ENCODE measurements around the gene SNX9.
A peak's percentile ranks its signal among the peaks of the same experiment; 100 is the strongest.

The SNX9 gene

DNA sequence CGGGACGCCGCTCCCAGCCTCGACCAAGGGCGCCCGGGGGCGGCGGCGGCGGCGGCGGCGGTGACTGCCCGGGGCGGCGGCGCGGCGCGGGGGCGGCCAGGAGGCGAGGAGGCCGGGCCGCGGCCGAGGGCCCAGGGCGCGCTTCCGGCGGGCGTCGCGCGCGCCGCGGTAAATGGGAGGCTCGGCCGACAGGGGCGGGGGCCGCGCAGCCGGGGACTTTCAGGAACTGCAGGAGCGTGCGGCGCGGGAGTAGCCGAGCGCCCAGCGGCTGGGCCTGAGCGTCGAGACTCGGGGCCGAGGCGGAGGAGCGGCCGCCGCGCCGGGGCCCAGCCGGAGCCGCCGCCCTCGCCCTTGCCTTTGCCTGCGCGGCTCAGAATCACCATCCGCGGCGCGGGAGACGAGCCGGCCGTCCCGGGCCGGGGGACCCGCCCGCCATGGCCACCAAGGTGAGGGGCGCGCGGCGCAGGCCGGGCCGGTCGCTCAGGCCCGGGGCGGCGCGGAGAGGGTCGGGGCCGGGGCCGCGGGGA is at the start of gene SNX9:
TSS of gene SNX9 (plus strand) at position 246 of the 527 bp plus-strand sequence. CDS start at position 435, 189 bp downstream.
- Histone ChIP-seq H3K4me2 (ENCODE audit: low read length) (peak within 1 kb of the TSS; percentile 78), H3K79me2 (ENCODE audit: low read length) (no peaks in the 10 kb centered on the region), H3K4me1 (ENCODE audit: low read length) (peaks cover 6% of the 10 kb centered on the region), H3K9ac (ENCODE audit: low read length) (peak within 1 kb of the TSS; percentile 79), H3K4me3 (ENCODE audit: low read length) (peak within 1 kb of the TSS; percentile 86), H3K36me3 (replicated peaks; ENCODE audit: low read depth, low read length) (no peaks in the 10 kb centered on the region), H3K9me3 (ENCODE audit: insufficient read depth, low read length) (no peaks in the 10 kb centered on the region), H3K27ac (ENCODE audit: low read length) (no peak within 1 kb of the TSS), H2AFZ (ENCODE audit: low read depth, low read length) (peak within 1 kb of the TSS; percentile 23; the same call in 1 of the 2 replicates), H3K27me3 (ENCODE audit: low read depth, low read length) (peaks cover 36% of the 10 kb centered on the region), H4K20me1 (ENCODE audit: insufficient read depth, low read length) (no peaks in the 10 kb centered on the region)
- TF ChIP-seq EZH2phosphoT487 (IDR thresholded peaks at IDR 0.05; ENCODE audit: low read depth): no peak

DNA sequence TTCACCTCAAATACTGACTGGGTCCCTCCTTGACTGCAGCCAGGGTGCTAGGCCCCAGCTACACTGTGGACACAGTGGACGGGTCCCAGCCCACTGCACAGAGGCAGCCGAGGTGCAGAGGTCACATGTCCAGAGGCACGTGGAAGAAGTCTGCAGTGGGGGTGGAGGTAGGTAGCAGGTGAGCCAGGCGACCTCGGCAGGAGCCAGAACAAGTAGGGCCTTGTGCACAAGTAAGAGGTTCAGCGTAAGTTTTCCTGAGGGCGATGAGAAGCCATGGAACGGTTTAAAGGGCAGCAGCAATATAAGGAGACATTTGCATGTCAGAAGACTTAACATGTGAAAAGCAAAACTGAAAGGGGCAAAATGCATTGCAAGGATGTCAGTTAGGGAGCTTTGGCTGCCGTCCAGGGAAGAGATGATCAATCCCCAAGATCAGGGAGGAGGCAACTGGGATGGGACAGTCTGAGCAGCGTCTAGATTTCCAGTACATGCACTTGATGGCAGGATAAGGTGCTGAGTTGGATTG is 49.7 kb upstream of the SNX9 start:
- Histone ChIP-seq H3K79me2 (ENCODE audit: low read length) (no peaks in the 10 kb centered on the region), H3K4me1 (ENCODE audit: low read length) (peaks cover 19% of the 10 kb centered on the region), H3K9ac (ENCODE audit: low read length) (no peak overlapping the region), H3K27ac (ENCODE audit: low read length) (no peak overlapping the region), H3K4me2 (ENCODE audit: low read length) (no peak overlapping the region), H2AFZ (ENCODE audit: low read depth, low read length) (no peak overlapping the region), H3K4me3 (ENCODE audit: low read length) (no peak overlapping the region), H3K36me3 (replicated peaks; ENCODE audit: low read depth, low read length) (no peaks in the 10 kb centered on the region), H4K20me1 (ENCODE audit: insufficient read depth, low read length) (no peaks in the 10 kb centered on the region; the same call in 1 of the 2 replicates), H3K9me3 (ENCODE audit: insufficient read depth, low read length) (no peaks in the 10 kb centered on the region), H3K27me3 (ENCODE audit: low read depth, low read length) (peaks cover 38% of the 10 kb centered on the region)
- no peak for TF ChIP-seq EZH2phosphoT487 (IDR thresholded peaks at IDR 0.05; ENCODE audit: low read depth)
- TF ChIP-seq, protein P1, sequence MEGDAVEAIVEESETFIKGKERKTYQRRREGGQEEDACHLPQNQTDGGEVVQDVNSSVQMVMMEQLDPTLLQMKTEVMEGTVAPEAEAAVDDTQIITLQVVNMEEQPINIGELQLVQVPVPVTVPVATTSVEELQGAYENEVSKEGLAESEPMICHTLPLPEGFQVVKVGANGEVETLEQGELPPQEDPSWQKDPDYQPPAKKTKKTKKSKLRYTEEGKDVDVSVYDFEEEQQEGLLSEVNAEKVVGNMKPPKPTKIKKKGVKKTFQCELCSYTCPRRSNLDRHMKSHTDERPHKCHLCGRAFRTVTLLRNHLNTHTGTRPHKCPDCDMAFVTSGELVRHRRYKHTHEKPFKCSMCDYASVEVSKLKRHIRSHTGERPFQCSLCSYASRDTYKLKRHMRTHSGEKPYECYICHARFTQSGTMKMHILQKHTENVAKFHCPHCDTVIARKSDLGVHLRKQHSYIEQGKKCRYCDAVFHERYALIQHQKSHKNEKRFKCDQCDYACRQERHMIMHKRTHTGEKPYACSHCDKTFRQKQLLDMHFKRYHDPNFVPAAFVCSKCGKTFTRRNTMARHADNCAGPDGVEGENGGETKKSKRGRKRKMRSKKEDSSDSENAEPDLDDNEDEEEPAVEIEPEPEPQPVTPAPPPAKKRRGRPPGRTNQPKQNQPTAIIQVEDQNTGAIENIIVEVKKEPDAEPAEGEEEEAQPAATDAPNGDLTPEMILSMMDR (IDR thresholded peaks at IDR 0.05; ENCODE audit: low read depth, low read length): no peak

DNA sequence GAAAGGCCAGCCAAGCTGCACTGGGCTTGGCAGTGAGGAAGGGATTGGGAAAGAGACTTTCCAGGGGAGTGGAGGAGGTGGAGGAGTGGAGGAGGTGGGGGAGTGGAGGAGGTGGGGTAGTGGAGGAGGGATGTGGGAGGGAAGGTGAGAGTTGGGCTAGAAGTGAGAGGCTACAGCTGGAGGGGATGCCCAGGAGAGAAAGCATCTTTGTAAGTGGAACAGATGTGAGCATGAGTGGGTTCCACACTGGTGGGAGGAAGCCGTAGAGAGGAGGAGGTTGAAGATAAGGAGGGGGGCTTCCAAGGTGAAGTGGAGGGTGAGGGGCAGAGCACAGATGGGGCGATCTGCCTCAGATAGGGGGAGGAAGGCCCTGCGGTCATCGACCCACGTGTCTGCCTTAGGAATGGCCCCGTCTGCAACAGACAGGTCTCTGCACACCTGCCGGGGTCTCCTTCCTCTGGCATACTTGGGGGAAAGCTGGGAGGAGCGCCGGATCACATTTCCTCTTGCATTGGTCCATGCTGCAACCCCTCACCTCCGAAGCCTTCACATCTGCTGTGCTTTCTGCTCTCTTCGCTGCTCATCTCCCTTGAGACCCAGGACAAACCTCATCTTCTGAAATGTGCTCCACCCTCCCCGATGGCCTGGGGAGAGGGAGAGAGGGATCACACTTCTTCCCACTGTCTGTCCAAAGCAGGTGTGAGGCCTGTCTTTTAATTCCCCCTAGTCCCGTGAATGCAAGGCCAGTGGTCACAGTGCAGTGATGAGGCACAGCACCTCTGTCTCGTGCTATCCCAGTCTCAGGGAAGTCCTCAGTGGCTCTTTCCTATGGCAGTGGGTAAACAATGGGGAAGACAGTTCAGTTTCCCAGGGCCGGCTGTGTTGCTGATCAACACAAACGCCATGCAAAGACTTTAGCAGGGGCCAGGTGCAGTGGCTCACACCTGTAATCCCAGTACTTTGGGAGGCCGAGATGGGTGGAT is 48.6 kb upstream of the SNX9 start:
- Histone ChIP-seq H2AFZ (ENCODE audit: low read depth, low read length) (no peak overlapping the region), H3K4me3 (ENCODE audit: low read length) (no peak overlapping the region), H3K27ac (ENCODE audit: low read length) (no peak overlapping the region), H3K4me2 (ENCODE audit: low read length) (no peak overlapping the region), H4K20me1 (ENCODE audit: insufficient read depth, low read length) (no peaks in the 10 kb centered on the region; the same call in 1 of the 2 replicates), H3K36me3 (replicated peaks; ENCODE audit: low read depth, low read length) (no peaks in the 10 kb centered on the region), H3K27me3 (ENCODE audit: low read depth, low read length) (peaks cover 48% of the 10 kb centered on the region), H3K4me1 (ENCODE audit: low read length) (peaks cover 8% of the 10 kb centered on the region), H3K9me3 (ENCODE audit: insufficient read depth, low read length) (no peaks in the 10 kb centered on the region), H3K79me2 (ENCODE audit: low read length) (no peaks in the 10 kb centered on the region), H3K9ac (ENCODE audit: low read length) (no peak overlapping the region)
- TF ChIP-seq EZH2phosphoT487 (IDR thresholded peaks at IDR 0.05; ENCODE audit: low read depth): no peak
- TF ChIP-seq, protein P1 (IDR thresholded peaks at IDR 0.05; ENCODE audit: low read depth, low read length): no peak

DNA sequence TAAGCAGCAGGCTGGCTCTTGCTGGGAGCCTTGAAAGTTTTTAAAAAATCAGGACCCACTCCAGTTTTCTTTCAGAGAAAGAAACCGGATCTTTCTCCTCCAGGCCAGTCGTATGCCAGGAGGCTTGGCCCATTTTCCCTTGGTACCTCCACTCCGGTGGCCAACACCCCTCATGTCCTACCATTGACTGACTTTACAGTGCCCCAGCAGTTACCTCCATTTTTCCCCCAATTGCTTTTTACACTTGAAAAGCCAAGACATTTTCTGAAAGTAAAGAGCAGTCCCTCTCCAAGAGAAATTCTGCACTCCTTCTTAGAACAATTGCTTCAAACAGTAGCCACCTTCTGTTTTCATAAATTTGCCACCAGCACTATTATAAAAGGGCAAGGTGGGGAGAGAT is 47.7 kb upstream of the SNX9 start:
- no peak overlapping the region for H3K4me2 ChIP-seq (ENCODE audit: low read length)
- H3K9me3 ChIP-seq (ENCODE audit: insufficient read depth, low read length): no peaks in the 10 kb centered on the region
- H3K27ac ChIP-seq (ENCODE audit: low read length): no peak overlapping the region
- H4K20me1 ChIP-seq (ENCODE audit: insufficient read depth, low read length): no peaks in the 10 kb centered on the region; the same call in 1 of the 2 replicates
- no peaks in the 10 kb centered on the region for H3K4me1 ChIP-seq (ENCODE audit: low read length)
- peaks cover 54% of the 10 kb centered on the region for H3K27me3 ChIP-seq (ENCODE audit: low read depth, low read length)
- H3K9ac ChIP-seq (ENCODE audit: low read length): no peak overlapping the region
- H3K36me3 ChIP-seq (replicated peaks; ENCODE audit: low read depth, low read length): no peaks in the 10 kb centered on the region
- TF ChIP-seq, protein P1 (IDR thresholded peaks at IDR 0.05; ENCODE audit: low read depth, low read length): no peak
- no peak for TF ChIP-seq EZH2phosphoT487 (IDR thresholded peaks at IDR 0.05; ENCODE audit: low read depth)
- H3K4me3 ChIP-seq (ENCODE audit: low read length): no peak overlapping the region
- H2AFZ ChIP-seq (ENCODE audit: low read depth, low read length): no peak overlapping the region
- no peaks in the 10 kb centered on the region for H3K79me2 ChIP-seq (ENCODE audit: low read length)

Data from OCI-LY3 (cell line).